Activated naive CD4-positive, alpha-beta T cell treated with anti-CD3 and anti-CD28 coated beads, Interleukin-2, amount 50 U/mL, for 24 hours (primary cell): Measurements from ENCODE around the gene PTPRG.

ENCODE experiments used
- H3K27ac Mint-ChIP-seq: one replicate; pipeline ENCODE4 v1.8.0; 2021; ENCODE audit warnings: mild to moderate bottlenecking, mixed read lengths
- H3K27me3 Mint-ChIP-seq: one replicate; pipeline ENCODE4 v1.8.0; 2021; ENCODE audit warnings: mixed read lengths
- H3K36me3 Mint-ChIP-seq: one replicate; pipeline ENCODE4 v1.8.0; 2021; ENCODE audit warnings: mixed read lengths
- H3K4me1 Mint-ChIP-seq: one replicate; pipeline ENCODE4 v1.8.0; 2021; ENCODE audit warnings: mixed read lengths
- H3K4me3 Mint-ChIP-seq: one replicate; pipeline ENCODE4 v1.8.0; 2021; ENCODE audit warnings: mild to moderate bottlenecking, mixed read lengths
- H3K9me3 Mint-ChIP-seq: one replicate; pipeline ENCODE4 v1.8.0; 2021; ENCODE audit warnings: mixed read lengths

PTPRG gene

DNA sequence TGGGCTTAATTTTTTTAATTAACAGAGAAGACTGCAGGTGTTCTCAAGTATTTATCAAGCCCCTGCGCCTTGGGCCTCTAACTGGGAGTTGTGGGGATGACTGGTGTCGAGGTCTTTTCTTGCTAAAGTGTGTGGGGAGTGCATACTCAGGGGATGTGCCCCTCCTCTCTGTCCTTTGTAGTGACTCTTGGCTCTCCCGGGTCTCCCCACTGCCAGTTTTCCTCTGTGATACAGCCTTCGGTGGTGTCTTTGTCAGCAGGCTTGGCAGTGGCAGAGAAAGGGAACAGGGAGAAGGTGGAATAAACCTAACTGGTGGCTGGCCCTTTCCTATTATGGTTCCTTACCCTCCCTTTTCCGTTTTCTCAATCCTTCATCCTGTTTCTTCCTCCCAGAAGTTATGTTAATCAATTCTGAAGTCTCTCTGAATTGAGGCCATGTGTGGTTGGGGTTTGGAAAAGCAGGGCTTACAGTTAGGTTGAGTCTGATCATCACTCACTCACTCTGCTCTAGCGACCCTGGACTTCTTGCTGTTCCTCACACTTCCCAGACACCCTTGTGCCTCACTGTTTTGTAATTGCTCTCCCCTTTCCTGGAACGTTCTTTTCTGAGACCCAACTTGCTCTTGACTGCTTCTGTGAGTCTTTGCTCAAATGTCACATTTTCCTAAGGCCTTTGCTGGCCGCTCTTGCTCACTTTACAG is 158.1 kb downstream of the PTPRG start:
- Mint-ChIP-seq H3K4me3 (no peak overlapping the region), H3K4me1 (no peaks in the 10 kb centered on the region), H3K27me3 (no peaks in the 10 kb centered on the region), H3K9me3 (peaks cover 4% of the 10 kb centered on the region), H3K27ac (no peak overlapping the region), H3K36me3 (no peaks in the 10 kb centered on the region)

GRCh38 chr3:61723038-61723437 is 161.7 kb downstream of the PTPRG start:
- Mint-ChIP-seq H3K27ac (no peak overlapping the region), H3K4me1 (no peaks in the 10 kb centered on the region), H3K9me3 (peaks cover 4% of the 10 kb centered on the region), H3K27me3 (no peaks in the 10 kb centered on the region), H3K36me3 (no peaks in the 10 kb centered on the region), H3K4me3 (no peak overlapping the region)

DNA sequence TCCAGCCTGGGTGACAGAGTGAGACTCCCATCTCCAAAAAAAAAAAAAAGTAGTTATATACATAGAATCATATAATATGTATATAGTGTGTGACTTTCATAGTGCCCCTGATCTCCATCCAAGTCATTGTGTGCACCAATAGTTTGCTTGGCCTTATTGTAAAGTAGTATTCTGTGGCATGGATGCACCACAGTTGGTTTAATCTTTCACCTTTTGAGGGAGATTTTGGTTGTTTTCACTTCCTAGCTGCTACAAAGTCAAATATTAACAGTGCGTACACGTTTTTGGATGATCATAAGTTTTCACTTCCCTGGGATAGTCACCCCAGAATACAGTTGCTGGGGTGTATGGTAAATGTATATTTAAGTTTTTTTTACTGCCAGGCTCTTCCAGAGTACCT is 162.8 kb downstream of the PTPRG start:
- Mint-ChIP-seq H3K27me3 (no peaks in the 10 kb centered on the region), H3K9me3 (peaks cover 4% of the 10 kb centered on the region), H3K36me3 (no peaks in the 10 kb centered on the region), H3K27ac (no peak overlapping the region), H3K4me1 (no peaks in the 10 kb centered on the region), H3K4me3 (no peak overlapping the region)

DNA sequence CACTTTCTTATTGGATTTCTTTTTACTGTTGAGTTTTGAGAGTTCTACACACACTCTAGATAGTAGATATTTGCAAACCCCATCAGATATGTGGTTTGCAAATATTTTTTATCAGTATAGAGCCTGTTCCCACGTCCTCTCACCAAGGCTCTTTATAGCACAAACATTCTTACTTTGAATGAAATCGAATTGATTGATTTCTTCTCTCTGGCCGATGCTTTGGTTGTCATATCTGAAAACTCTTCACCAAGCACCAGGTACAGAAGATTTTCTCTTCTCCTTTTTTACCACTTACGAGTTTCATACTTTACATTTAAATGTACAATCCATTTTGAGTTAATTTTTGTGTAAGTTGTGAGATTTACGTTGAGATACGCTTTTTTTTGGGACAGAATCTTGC is 163.4 kb downstream of the PTPRG start:
- Mint-ChIP-seq H3K4me1 (no peaks in the 10 kb centered on the region), H3K27me3 (no peaks in the 10 kb centered on the region), H3K4me3 (no peak overlapping the region), H3K27ac (no peak overlapping the region), H3K9me3 (peaks cover 4% of the 10 kb centered on the region), H3K36me3 (no peaks in the 10 kb centered on the region)

GRCh38 chr3:61725851-61726333 is 164.5 kb downstream of the PTPRG start:
- no peaks in the 10 kb centered on the region for H3K4me1 Mint-ChIP-seq
- no peak overlapping the region for H3K4me3 Mint-ChIP-seq
- no peak overlapping the region for H3K27ac Mint-ChIP-seq
- peaks cover 4% of the 10 kb centered on the region for H3K9me3 Mint-ChIP-seq
- no peaks in the 10 kb centered on the region for H3K27me3 Mint-ChIP-seq
- no peaks in the 10 kb centered on the region for H3K36me3 Mint-ChIP-seq

DNA sequence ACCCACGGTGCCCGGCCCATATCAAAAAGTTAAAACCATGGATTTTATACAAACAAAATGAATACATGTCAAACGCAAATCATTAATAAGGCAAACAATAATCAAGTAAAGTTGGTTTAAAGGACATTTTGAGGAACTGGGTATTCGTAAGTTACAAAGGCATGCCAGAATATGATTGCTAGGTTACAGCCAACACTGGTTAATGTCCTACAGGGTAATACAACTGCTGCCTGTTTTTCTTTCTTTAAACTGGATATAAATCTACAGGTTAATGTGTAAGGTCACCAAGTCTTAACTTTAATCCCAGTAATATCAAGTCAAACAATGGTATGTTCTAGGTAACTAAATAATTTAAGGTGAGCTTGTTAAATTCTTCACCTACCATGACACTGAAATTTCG is 166.1 kb downstream of the PTPRG start:
- Mint-ChIP-seq H3K36me3 (no peaks in the 10 kb centered on the region), H3K4me3 (no peak overlapping the region), H3K27me3 (no peaks in the 10 kb centered on the region), H3K4me1 (no peaks in the 10 kb centered on the region), H3K27ac (no peak overlapping the region), H3K9me3 (peaks cover 4% of the 10 kb centered on the region)

DNA sequence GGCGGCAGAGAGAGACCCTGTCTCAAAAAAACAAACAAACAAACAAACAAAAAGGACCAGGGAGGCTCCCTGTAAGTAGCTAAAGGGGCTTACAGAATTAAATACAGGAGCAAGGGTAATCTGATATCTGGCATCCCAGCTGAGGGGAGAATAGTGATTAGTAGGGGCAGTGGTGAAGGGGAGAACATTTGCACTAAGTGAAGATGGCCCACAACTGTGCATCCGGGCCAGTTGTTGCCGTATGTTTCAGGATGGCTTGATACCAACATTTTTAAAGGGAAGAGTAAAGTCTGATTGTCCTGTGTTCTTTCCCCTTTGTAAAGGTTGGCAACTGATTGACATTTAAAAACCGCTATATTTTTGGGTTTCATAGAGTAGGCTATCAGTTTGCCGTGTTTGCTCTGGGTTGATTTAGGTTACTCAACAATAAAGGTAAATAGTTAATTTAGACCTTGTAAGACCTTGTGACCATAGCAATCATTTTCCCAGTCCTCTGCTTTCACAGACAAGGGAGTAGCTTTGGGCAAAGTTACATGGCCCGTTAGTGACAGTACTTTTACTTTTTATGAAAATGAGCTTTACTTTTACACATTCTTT is 167.8 kb downstream of the PTPRG start:
- no peaks in the 10 kb centered on the region for H3K4me1 Mint-ChIP-seq

GRCh38 chr3:61730056-61730455 is 168.7 kb downstream of the PTPRG start:
- no peak overlapping the region for H3K27ac Mint-ChIP-seq
- no peak overlapping the region for H3K4me3 Mint-ChIP-seq
- H3K27me3 Mint-ChIP-seq = no peaks in the 10 kb centered on the region
- H3K4me1 Mint-ChIP-seq = no peaks in the 10 kb centered on the region
- H3K36me3 Mint-ChIP-seq = no peaks in the 10 kb centered on the region
- H3K9me3 Mint-ChIP-seq = no peaks in the 10 kb centered on the region

More for the DNA sequence above, 167.8 kb downstream of the PTPRG start:
- Mint-ChIP-seq H3K27me3 (no peaks in the 10 kb centered on the region), H3K36me3 (no peaks in the 10 kb centered on the region), H3K9me3 (no peaks in the 10 kb centered on the region), H3K27ac (no peak overlapping the region), H3K4me3 (no peak overlapping the region)

- H3K27me3 Mint-ChIP-seq = no peaks in the 10 kb centered on the region
- H3K4me1 Mint-ChIP-seq = no peaks in the 10 kb centered on the region
- H3K27ac Mint-ChIP-seq = no peak overlapping the region
- H3K36me3 Mint-ChIP-seq = no peaks in the 10 kb centered on the region
- no peak overlapping the region for H3K4me3 Mint-ChIP-seq
- H3K9me3 Mint-ChIP-seq = no peaks in the 10 kb centered on the region
These were observed 169.3 kb downstream of the PTPRG start for GRCh38 chr3:61730577-61731231.

- Mint-ChIP-seq H3K27me3 (no peaks in the 10 kb centered on the region), H3K36me3 (no peaks in the 10 kb centered on the region), H3K9me3 (no peaks in the 10 kb centered on the region), H3K4me1 (no peaks in the 10 kb centered on the region), H3K4me3 (no peak overlapping the region), H3K27ac (no peak overlapping the region)
These were observed 171.6 kb downstream of the PTPRG start for GRCh38 chr3:61733000-61733399.

- Mint-ChIP-seq H3K4me3 (no peak overlapping the region), H3K36me3 (no peaks in the 10 kb centered on the region), H3K27me3 (no peaks in the 10 kb centered on the region), H3K27ac (no peak overlapping the region), H3K9me3 (no peaks in the 10 kb centered on the region), H3K4me1 (no peaks in the 10 kb centered on the region)
These were observed 172.5 kb downstream of the PTPRG start for GRCh38 chr3:61733876-61734275.

- H3K4me1 Mint-ChIP-seq = no peaks in the 10 kb centered on the region
- no peaks in the 10 kb centered on the region for H3K36me3 Mint-ChIP-seq
- no peak overlapping the region for H3K4me3 Mint-ChIP-seq
- H3K9me3 Mint-ChIP-seq = no peaks in the 10 kb centered on the region
- H3K27ac Mint-ChIP-seq = no peak overlapping the region
- H3K27me3 Mint-ChIP-seq = no peaks in the 10 kb centered on the region
These were observed 173.6 kb downstream of the PTPRG start for GRCh38 chr3:61734749-61735686.

DNA sequence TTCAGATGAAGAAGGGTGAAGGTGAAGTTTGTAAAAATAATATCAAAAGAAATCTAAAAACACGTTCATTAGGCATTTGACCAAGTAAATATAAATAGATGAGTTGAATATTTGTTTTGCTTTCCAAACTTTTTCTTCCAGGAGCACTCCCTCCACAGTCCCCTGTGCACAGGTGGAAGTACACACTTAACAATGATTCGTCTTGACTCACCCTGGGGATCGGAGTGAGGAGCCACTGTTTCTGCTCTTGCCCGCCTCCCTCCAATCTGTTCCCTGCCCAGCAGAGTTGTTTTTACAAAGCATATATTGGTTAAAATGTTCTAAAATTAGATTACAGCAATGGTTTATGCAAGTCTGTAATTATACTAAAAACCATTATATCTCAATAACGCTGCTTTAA is 175.1 kb downstream of the PTPRG start:
- no peaks in the 10 kb centered on the region for H3K36me3 Mint-ChIP-seq
- no peaks in the 10 kb centered on the region for H3K4me1 Mint-ChIP-seq
- no peak overlapping the region for H3K4me3 Mint-ChIP-seq
- H3K27ac Mint-ChIP-seq = no peak overlapping the region
- no peaks in the 10 kb centered on the region for H3K27me3 Mint-ChIP-seq
- no peaks in the 10 kb centered on the region for H3K9me3 Mint-ChIP-seq

- H3K4me1 Mint-ChIP-seq = no peaks in the 10 kb centered on the region
- no peak overlapping the region for H3K4me3 Mint-ChIP-seq
- no peak overlapping the region for H3K27ac Mint-ChIP-seq
- no peaks in the 10 kb centered on the region for H3K36me3 Mint-ChIP-seq
- H3K9me3 Mint-ChIP-seq = no peaks in the 10 kb centered on the region
- H3K27me3 Mint-ChIP-seq = no peaks in the 10 kb centered on the region
These were observed 178.3 kb downstream of the PTPRG start for GRCh38 chr3:61739640-61740039.

GRCh38 chr3:61740494-61740893 is 179.1 kb downstream of the PTPRG start:
- Mint-ChIP-seq H3K27ac (no peak overlapping the region), H3K27me3 (no peaks in the 10 kb centered on the region), H3K4me3 (no peak overlapping the region), H3K36me3 (no peaks in the 10 kb centered on the region), H3K9me3 (no peaks in the 10 kb centered on the region), H3K4me1 (no peaks in the 10 kb centered on the region)
